Left ventricle myocardium superior (tissue), 1 donor: ENCODE data around the gene SORCS2. TPM values are rescaled to one million over a fixed set of nuclear protein-coding genes. Genes with fewer than 3 reads are reported as not detected.

Experiments
- ATAC-seq: fragments of 200-7000 bp; cut with Tn5 transposase; one replicate; pipeline ENCODE4 v1.9.1; 2020; ENCODE audit warnings: mild to moderate bottlenecking, moderate library complexity
- DNase-seq: peaks from one replicate; pipeline ENCODE4 v3.0.0-alpha.2; 2020
- intact Hi-C: fragments of 100-400 bp; cut with micrococcal nuclease; formaldehyde crosslinking; loops from one replicate; pipeline ENCODE4 v1.11.0; 2022
- total RNA-seq: library from RNA; stranded (reverse); fragmentation: NEBNext Ultra II Directional; extraction: Animal tissue kit (Norgen Biotek cat#: 25700); gene quantifications from one replicate; pipeline ENCODE4 v1.2.1, GENCODE V29; 2021
- donor health status: DM: no; HTN: yes; CAD: no; lungs with severe emphysema.

The SORCS2 gene
- total RNA-seq, 1 donor from 2014 or later: 1.5 TPM

- no peak for DNase-seq
- intact Hi-C loops: no loop called here
These were observed 143.8 kb downstream of the SORCS2 start for GRCh38 chr4:7336067-7336569.

DNA sequence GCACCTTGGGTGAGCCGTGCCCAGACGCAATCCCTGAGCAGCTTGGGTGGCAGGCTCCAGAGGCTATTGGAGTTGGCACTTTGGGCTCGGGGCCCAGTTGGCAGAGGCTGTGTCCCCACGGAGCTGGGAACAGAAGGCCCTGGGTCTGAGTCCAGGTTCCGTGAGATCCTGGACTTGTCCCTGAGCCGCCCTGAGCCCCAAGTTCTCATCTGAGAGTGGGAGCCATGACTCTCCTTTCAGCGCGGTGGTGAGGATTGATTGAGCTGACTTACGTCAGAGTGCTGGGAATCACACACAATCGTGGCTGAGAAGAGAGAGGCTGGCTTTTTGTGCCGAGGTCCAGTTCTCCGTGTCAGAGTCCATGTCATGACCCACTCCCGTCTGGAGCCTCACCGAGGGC lies 144.4 kb downstream of the SORCS2 start:
- DNase-seq (no peak), ATAC-seq (no peak)
- intact Hi-C loops: no loop called here

More at GRCh38 chr4:7336067-7336569, 143.8 kb downstream of the SORCS2 start:
- no peak for ATAC-seq

- intact Hi-C loops: no loop called here
- DNase-seq (no peak), ATAC-seq (no peak)
These were observed 145.1 kb downstream of the SORCS2 start for GRCh38 chr4:7337196-7338058.

DNA sequence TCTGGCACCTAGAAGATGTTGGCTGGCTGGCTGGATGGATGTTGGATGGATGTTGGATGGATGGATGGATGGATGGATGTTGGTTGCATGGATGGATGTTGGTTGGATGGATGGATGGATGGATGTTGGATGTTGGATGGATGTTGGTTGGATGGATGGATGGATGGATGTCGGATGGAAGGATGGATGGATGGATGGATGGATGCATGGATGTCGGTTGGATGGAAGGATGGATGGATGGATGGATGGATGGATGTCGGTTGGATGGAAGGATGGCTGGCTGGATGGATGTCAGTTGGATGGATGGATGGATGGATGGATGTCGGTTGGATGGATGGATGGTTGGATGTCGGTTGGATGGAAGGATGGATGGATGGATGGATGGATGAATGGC lies 145.7 kb downstream of the SORCS2 start:
- ATAC-seq (no peak), DNase-seq (no peak)
- intact Hi-C loops: no loop called here

- ATAC-seq: no peak
- no peak for DNase-seq
- intact Hi-C loops: no loop called here
These were observed 146.7 kb downstream of the SORCS2 start for GRCh38 chr4:7338876-7339623.

GRCh38 chr4:7339751-7340552 lies 147.6 kb downstream of the SORCS2 start:
- no peak for ATAC-seq
- no peak for DNase-seq
- intact Hi-C loops: no loop called here

- DNase-seq: no peak
- intact Hi-C loops: no loop called here
These were observed 148.5 kb downstream of the SORCS2 start for GRCh38 chr4:7340553-7341433.

GRCh38 chr4:7341491-7342222 lies 149.3 kb downstream of the SORCS2 start:
- DNase-seq (no peak), ATAC-seq (no peak)
- intact Hi-C loops: no loop called here

More at GRCh38 chr4:7340553-7341433, 148.5 kb downstream of the SORCS2 start:
- ATAC-seq: no peak

GRCh38 chr4:7342223-7343080 lies 150.1 kb downstream of the SORCS2 start:
- intact Hi-C loops: no loop called here
- DNase-seq (no peak), ATAC-seq (peak; percentile 23)

GRCh38 chr4:7343081-7343655 lies 150.8 kb downstream of the SORCS2 start:
- ATAC-seq: no peak
- DNase-seq: no peak
- intact Hi-C loops: no loop called here

GRCh38 chr4:7343950-7344349 lies 151.6 kb downstream of the SORCS2 start:
- intact Hi-C loops: no loop called here
- DNase-seq: no peak
- no peak for ATAC-seq

DNA sequence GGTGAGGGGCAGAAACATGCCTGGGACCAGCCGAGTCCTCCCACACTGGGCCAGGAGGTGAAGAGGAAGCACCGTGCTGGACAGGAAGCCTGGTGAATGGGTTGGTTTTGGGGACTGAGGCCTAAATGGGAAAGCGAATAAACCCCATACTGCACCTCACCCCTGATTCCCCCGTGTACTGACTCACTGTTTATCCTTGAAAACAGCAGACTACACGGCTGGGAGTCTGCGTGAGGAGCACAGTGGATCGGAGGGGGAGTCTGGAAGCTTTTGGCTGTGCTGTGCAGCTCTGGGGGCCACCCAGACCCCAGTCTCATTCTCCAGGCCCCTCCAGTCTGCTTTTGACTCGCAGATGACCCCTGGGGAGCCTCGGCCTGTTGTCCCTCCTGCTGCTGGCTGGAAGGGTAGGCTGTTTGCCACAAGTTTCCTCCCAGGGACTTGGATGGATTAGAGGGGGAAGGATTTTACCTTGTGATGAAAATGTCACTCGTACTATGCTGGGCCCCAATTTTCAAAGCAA lies 152.4 kb downstream of the SORCS2 start:
- DNase-seq: no peak
- intact Hi-C loops: no loop called here
- ATAC-seq: no peak

- no peak for ATAC-seq
- DNase-seq: no peak
- intact Hi-C loops: no loop called here
These were observed 155.6 kb downstream of the SORCS2 start for GRCh38 chr4:7347981-7348380.

DNA sequence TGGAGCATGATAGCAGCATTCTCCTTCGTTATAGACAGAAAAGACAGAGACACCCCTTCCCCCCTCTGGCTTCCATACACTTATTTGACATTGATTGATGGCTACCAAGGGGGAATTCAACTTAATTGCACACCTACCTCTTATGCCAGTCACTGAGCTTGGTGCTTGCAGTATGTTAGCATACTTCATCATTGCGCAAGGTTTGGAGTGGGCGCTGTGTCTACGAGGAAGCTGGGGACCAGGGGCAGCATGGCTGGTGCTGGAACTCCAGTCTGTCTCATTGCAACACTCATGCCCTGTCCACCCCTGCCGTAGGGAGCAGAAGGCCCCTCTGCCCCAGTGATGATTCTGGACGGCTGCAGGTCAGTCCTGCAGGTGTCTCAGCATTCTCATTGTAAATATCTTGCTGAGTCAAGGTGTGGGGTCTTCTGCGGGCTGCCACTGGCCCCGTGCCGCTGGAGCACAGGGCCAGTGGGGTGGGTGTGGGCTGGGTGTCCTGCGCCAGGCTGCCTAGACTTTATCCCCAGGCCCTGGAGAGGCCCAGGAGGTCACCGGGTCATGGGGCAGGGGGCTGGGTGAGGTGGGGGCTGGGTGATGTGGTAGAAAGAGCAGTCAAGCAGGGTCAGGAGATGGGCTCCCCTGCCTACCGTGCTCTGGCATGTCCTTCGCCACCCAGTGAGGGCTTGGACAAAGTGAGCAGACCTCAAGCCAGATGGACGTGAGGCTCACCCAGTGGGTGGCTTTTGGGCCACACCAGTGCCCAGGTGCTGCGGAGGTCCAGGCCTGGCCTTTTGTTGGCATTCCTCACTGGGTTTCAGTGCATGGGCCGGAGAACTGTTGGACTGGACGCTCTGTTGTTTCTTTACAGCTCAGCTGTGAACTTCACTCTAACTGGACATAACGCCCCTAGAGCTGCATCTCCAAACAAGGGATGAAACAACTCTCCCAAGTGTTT lies 156.9 kb downstream of the SORCS2 start:
- intact Hi-C loops: no loop called here
- no peak for ATAC-seq
- DNase-seq: no peak

DNA sequence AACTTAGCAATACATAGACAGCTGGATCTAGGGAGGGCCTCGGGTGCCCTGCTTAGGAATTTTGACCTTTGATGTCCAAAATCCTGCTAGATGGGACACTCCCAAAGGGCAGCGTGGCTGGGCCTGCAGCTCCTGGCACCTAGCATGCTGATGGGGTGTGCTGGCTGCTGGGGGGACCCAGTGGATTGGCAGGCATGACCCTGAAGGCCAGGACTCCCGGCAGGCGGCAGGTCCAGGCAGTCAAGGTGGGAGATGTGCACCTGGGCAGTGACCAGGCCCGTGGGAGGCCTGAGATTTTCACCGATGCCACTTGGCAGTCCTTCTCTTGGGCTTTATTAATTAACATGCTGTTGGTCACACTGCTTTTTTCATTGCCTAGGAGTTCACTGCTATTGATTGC lies 158.1 kb downstream of the SORCS2 start:
- intact Hi-C loops: no loop called here
- DNase-seq (no peak), ATAC-seq (no peak)
